HG03521 (cell line): ENCODE measurements around the gene KCNH1.
A peak's percentile ranks its signal among the peaks of the same experiment; 100 is the strongest.
"Not testable (repeated sequence)": the region's sequence is repeated elsewhere in the genome, so short reads cannot be mapped to it uniquely, and the experiment has no call there.

Source experiments
- ATAC-seq: cut with Tn5 transposase; IDR thresholded peaks from one replicate; pipeline ENCODE4 v1.9.1; 2021; ENCODE audit warnings: mild to moderate bottlenecking, moderate library complexity; ENCODE audit not compliant: unreplicated experiment

KCNH1 gene

GRCh38 chr1:210691039-210691610, 442.8 kb downstream of the KCNH1 start:
- no peak for ATAC-seq

- no peak for ATAC-seq
Measured at GRCh38 chr1:210690236-210690635, 443.7 kb downstream of the KCNH1 start.

- ATAC-seq, result no peak
Measured at GRCh38 chr1:210689826-210690225, 444.1 kb downstream of the KCNH1 start.

- ATAC-seq, result no peak
Measured at GRCh38 chr1:210688512-210689234, 445.3 kb downstream of the KCNH1 start.

- no peak for ATAC-seq
Measured at GRCh38 chr1:210687582-210688279, 446.2 kb downstream of the KCNH1 start.

- no peak for ATAC-seq
Measured at GRCh38 chr1:210686841-210687240, 447.1 kb downstream of the KCNH1 start.

- ATAC-seq, result no peak
Measured at GRCh38 chr1:210685295-210685650, 448.7 kb downstream of the KCNH1 start.

GRCh38 chr1:210684466-210685294, 449.3 kb downstream of the KCNH1 start:
- peak; percentile 77 for ATAC-seq

GRCh38 chr1:210683403-210684047, 450.4 kb downstream of the KCNH1 start:
- no peak for ATAC-seq

- no peak for ATAC-seq
Measured at GRCh38 chr1:210681158-210681557, 452.8 kb downstream of the KCNH1 start.

GRCh38 chr1:210678306-210678705, 455.6 kb downstream of the KCNH1 start:
- ATAC-seq, result no peak

- no peak for ATAC-seq
Measured at GRCh38 chr1:210677533-210677932, 456.4 kb downstream of the KCNH1 start.

- no peak for ATAC-seq
Measured at GRCh38 chr1:210676539-210676938, 457.4 kb downstream of the KCNH1 start.

- no peak for ATAC-seq
Measured at GRCh38 chr1:210674151-210674550, 459.8 kb downstream of the KCNH1 start.

- ATAC-seq, result no peak
Measured at GRCh38 chr1:210669951-210670350, 464.0 kb downstream of the KCNH1 start.

- no peak for ATAC-seq
Measured at GRCh38 chr1:210663730-210664573, 470.0 kb downstream of the KCNH1 start.

- ATAC-seq, result no peak
Measured at GRCh38 chr1:210662291-210663050, 471.5 kb downstream of the KCNH1 start.

GRCh38 chr1:210661520-210661919, 472.4 kb downstream of the KCNH1 start:
- ATAC-seq, result not testable (repeated sequence)

GRCh38 chr1:210657806-210658205, 476.1 kb downstream of the KCNH1 start:
- ATAC-seq, result no peak
